GM12878 (cell line): ENCODE measurements around the gene SPARC. TPM values are rescaled to one million over a fixed set of nuclear protein-coding genes. Genes with fewer than 3 reads are reported as not detected.

Source experiments
- ATAC-seq: fragments of 200-7000 bp; cut with Tn5 transposase; 3 replicates; pipeline ENCODE4 v1.9.1; 2020; ENCODE audit warnings: mild to moderate bottlenecking, moderate library complexity
- BruUV-seq: library from RNA; stranded (reverse); fragments of 400-500 nt; replicated peaks from 2 replicates; lab custom pipeline; 2021; lab: Mats Ljungman, UMichigan
- CTCF ChIA-PET: fragments of 300-600 bp; sonication (Branson Sonifier 250); formaldehyde crosslinking; extraction: SDS; loops from one replicate; lab custom pipeline; 2021; ENCODE audit warnings: inconsistent platforms; lab: Yijun Ruan, JAX
- POLR2A ChIA-PET: fragments of 350-600 bp; formaldehyde crosslinking; extraction: SDS; loops from one replicate; lab custom pipeline; 2021; ENCODE audit warnings: inconsistent platforms; lab: Charles Lee
- RAD21 ChIA-PET: fragments of 300-600 bp; sonication (Branson Sonifier 250); formaldehyde crosslinking; loops from one replicate; lab custom pipeline; 2023; ENCODE audit warnings: antibody characterized with exemption; ENCODE audit not compliant: unreplicated experiment; lab: Charles Lee
- SMC1A ChIA-PET: fragments of 300-600 bp; sonication (Branson Sonifier 250); formaldehyde crosslinking; loops from one replicate; lab custom pipeline; 2023; ENCODE audit not compliant: unreplicated experiment, uncharacterized antibody; lab: Charles Lee
- DNase-seq: peaks from one replicate; pipeline ENCODE4 v3.0.0-alpha.2; 2011; ENCODE audit warnings: low read depth, low spot score
- FAIRE-seq: peaks from 3 replicates; lab custom pipeline; 2011; peaks lifted over from hg19 to GRCh38; lab: Jason Lieb, UNC
- H2AFZ ChIP-seq: 2 replicates; pipeline ENCODE4 v1.6.0; 2011; ENCODE audit warnings: low read depth, low read length, control low read depth; ENCODE audit not compliant: control insufficient read depth
- H3K27ac ChIP-seq: 2 replicates; pipeline ENCODE4 v1.5.1; 2011; ENCODE audit warnings: control low read depth; ENCODE audit not compliant: control insufficient read depth, insufficient read depth
- H3K27me3 ChIP-seq, 2 experiments: replicated peaks in 1 of 2; 2 replicates each; pipeline versions ENCODE4 v1.6.0 to v1.6.1; 2011; ENCODE audit warnings: low read length in 1 of 2; ENCODE audit not compliant: control insufficient read depth in 2 of 2, insufficient read depth in 2 of 2
- H3K36me3 ChIP-seq, 2 experiments: 2 replicates each; pipeline ENCODE4 v1.5.1; 2011; ENCODE audit warnings: low read length in 1 of 2; ENCODE audit not compliant: control insufficient read depth in 2 of 2, insufficient read depth in 2 of 2
- H3K4me1 ChIP-seq: 2 replicates; pipeline ENCODE4 v1.6.1; 2011; ENCODE audit warnings: mild to moderate bottlenecking, low read length, moderate library complexity, mixed read lengths; ENCODE audit not compliant: control insufficient read depth, insufficient read depth
- H3K4me2 ChIP-seq: 2 replicates; pipeline ENCODE4 v1.6.0; 2011; ENCODE audit warnings: control low read depth; ENCODE audit not compliant: control insufficient read depth, insufficient read depth
- H3K4me3 ChIP-seq: fragments of 200-600 bp; sonication (generic); 2 replicates; pipeline ENCODE4 v1.5.1; 2016
- H3K79me2 ChIP-seq: 2 replicates; pipeline ENCODE4 v1.6.0; 2011; ENCODE audit warnings: low read length; ENCODE audit not compliant: control insufficient read depth, insufficient read depth
- H3K9ac ChIP-seq: 2 replicates; pipeline ENCODE4 v1.8.0; 2011; ENCODE audit warnings: low read length, control low read depth, mixed read lengths; ENCODE audit not compliant: control insufficient read depth, insufficient read depth
- H3K9me3 ChIP-seq: replicated peaks from 3 replicates; pipeline ENCODE4 v1.5.1; 2011; ENCODE audit warnings: mild to moderate bottlenecking, low read length; ENCODE audit not compliant: control insufficient read depth, insufficient read depth
- H4K20me1 ChIP-seq: 2 replicates; pipeline ENCODE4 v1.6.0; 2011; ENCODE audit not compliant: control insufficient read depth, insufficient read depth
- ATF2 ChIP-seq: IDR thresholded peaks from 2 replicates; pipeline ENCODE4 v1.6.1; 2012; ENCODE audit warnings: low read length, inconsistent platforms
- BCL3 ChIP-seq: IDR thresholded peaks from 2 replicates; pipeline ENCODE4 v1.6.1; 2011; ENCODE audit warnings: borderline replicate concordance, low read depth, mild to moderate bottlenecking, moderate library complexity, low read length; ENCODE audit not compliant: insufficient read depth, poor library complexity, severe bottlenecking
- CREB1 ChIP-seq: IDR thresholded peaks from 2 replicates; pipeline ENCODE4 v1.6.1; 2012; ENCODE audit warnings: low read depth, mild to moderate bottlenecking, inconsistent platforms
- CREM ChIP-seq: IDR thresholded peaks from 2 replicates; pipeline ENCODE4 v1.6.1; 2014; ENCODE audit warnings: antibody characterized with exemption, low read depth
- EGR1 ChIP-seq, 2 experiments: IDR thresholded peaks; 1 replicate in 1 of 2; 2 replicates in 1 of 2; pipeline ENCODE4 v1.6.1; 2011 to 2012; ENCODE audit warnings: low read depth in 2 of 2, low read length in 2 of 2, borderline replicate concordance in 1 of 2, mild to moderate bottlenecking in 1 of 2, moderate library complexity in 1 of 2
- FOS ChIP-seq: IDR thresholded peaks from 3 replicates; pipeline ENCODE4 v1.6.1; 2011; ENCODE audit warnings: borderline replicate concordance; ENCODE audit not compliant: insufficient read length; ENCODE audit errors: extremely low read depth
- HDAC2 ChIP-seq: fragments of 200-600 bp; sonication (generic); IDR thresholded peaks from 2 replicates; pipeline ENCODE4 v1.6.1; 2017
- HSF1 ChIP-seq: fragments of 150-350 bp; IDR thresholded peaks from 2 replicates; pipeline ENCODE4 v1.6.1; 2014; ENCODE audit warnings: mild to moderate bottlenecking, low read depth, low read length
- NFXL1 ChIP-seq: fragments of 450-650 bp; IDR thresholded peaks from 2 replicates; pipeline ENCODE4 v1.6.1; 2017; ENCODE audit warnings: antibody characterized with exemption, mild to moderate bottlenecking, borderline replicate concordance
- NFYA ChIP-seq: IDR thresholded peaks from 2 replicates; pipeline ENCODE4 v1.6.1; 2011; ENCODE audit warnings: low read depth, mild to moderate bottlenecking, low read length, improper control_type of control experiment, borderline replicate concordance
- NFYB ChIP-seq: IDR thresholded peaks from 2 replicates; pipeline ENCODE4 v1.6.1; 2011; ENCODE audit warnings: low read depth, mild to moderate bottlenecking, low read length, improper control_type of control experiment, moderate library complexity; ENCODE audit not compliant: insufficient read depth
- POLR2A ChIP-seq: IDR thresholded peaks from 2 replicates; pipeline ENCODE4 v1.6.1; 2011; ENCODE audit warnings: low read depth, mild to moderate bottlenecking, low read length
- RUNX3 ChIP-seq: IDR thresholded peaks from 2 replicates; pipeline ENCODE4 v1.6.1; 2012; ENCODE audit warnings: low read length, inconsistent platforms
- SMARCA5 ChIP-seq: fragments of 450-650 bp; IDR thresholded peaks from 2 replicates; pipeline ENCODE4 v1.6.1; 2017; ENCODE audit warnings: mild to moderate bottlenecking
- SREBF1 ChIP-seq: IDR thresholded peaks from 2 replicates; pipeline ENCODE4 v1.6.1; 2012; ENCODE audit warnings: mild to moderate bottlenecking, low read length
- STAT1 ChIP-seq: fragments of 450-650 bp; conservative IDR thresholded peaks from 2 replicates; pipeline ENCODE4 v1.6.1; 2014; ENCODE audit warnings: antibody characterized with exemption, mild to moderate bottlenecking
- SUZ12 ChIP-seq: fragments of 200-600 bp; sonication (generic); IDR thresholded peaks from one replicate; pipeline ENCODE4 v1.6.1; 2018; ENCODE audit warnings: antibody characterized with exemption, mild to moderate bottlenecking; ENCODE audit not compliant: unreplicated experiment
- ZBTB11 ChIP-seq: fragments of 450-650 bp; formaldehyde crosslinking; IDR thresholded peaks from 2 replicates; pipeline ENCODE4 v1.5.0; 2022; ENCODE audit warnings: mild to moderate bottlenecking, missing genetic modification characterization
- ZZZ3 ChIP-seq: IDR thresholded peaks from 2 replicates; pipeline ENCODE4 v1.6.1; 2011; ENCODE audit warnings: low read depth; ENCODE audit not compliant: control insufficient read depth, insufficient read length
- WGBS: methylation state at CpG from one replicate; pipeline ENCODE4 v1.1.6; 2016; ENCODE audit warnings: low lambda C conversion rate; ENCODE audit not compliant: insufficient replicate concordance, insufficient coverage; ENCODE audit errors: missing lambda C conversion rate; 5-methylcytosine and 5-hydroxymethylcytosine counted together
- in situ Hi-C: fragments of 300-500 bp; cut with MboI; formaldehyde crosslinking; loops from 9 replicates; pipeline ENCODE4 v1.14.3; 2018; ENCODE audit warnings: mixed read lengths
- intact Hi-C: fragments of 100-400 bp; cut with micrococcal nuclease; formaldehyde crosslinking; loops from one replicate; pipeline ENCODE4 v1.14.2; 2022; ENCODE audit not compliant: unreplicated experiment
- polyA plus RNA-seq, 11 experiments: library from polyadenylated mRNA; depleted of rRNA in 4 of 11; unstranded in 6 of 11; stranded (reverse) in 5 of 11; fragments of >200 nt; fragmentation: Nextera tagmentation in 4 of 11; fragmentation: Illumina TruSeq in 1 of 11; extraction: Ambion mirVana in 4 of 11; extraction: Trizol in 1 of 11; gene quantifications; 1 replicate in 1 of 11; 2 replicates in 10 of 11; pipeline versions ENCODE4 v1.2.1 to v1.2.3, GENCODE V29; 2011 to 2016; ENCODE audit warnings: inconsistent platforms in 2 of 11, missing spikeins in 2 of 11, low read depth in 1 of 11
- total RNA-seq, 4 experiments: library from RNA; depleted of rRNA in 3 of 4; stranded (reverse); fragments of >200 nt in 3 of 4; fragmentation: Illumina TruSeq in 1 of 4; extraction: Trizol in 1 of 4; gene quantifications; 2 replicates each; pipeline versions ENCODE4 v1.2.1 to v1.2.3, GENCODE V29; 2013 to 2021

The SPARC gene
- total and polyA plus RNA-seq, 10 of the 15 experiments (the other 5 are each of a cell fraction or from before 2014, with no cell fraction given): 29.6 to 154 (median 57.0) TPM

- no peaks in the 10 kb centered on the region for H3K27me3 ChIP-seq
- RAD21 ChIA-PET: no interaction called here
- intact Hi-C loops: no loop called here
- H4K20me1 ChIP-seq: no peaks in the 10 kb centered on the region
- no peak for FAIRE-seq
- CTCF ChIA-PET: interaction anchor here (0.9 to 1.7 kb wide), 3 partner anchors 10 to 38 kb away, joined by 3 to 6 read pairs (median 6); no protein-coding TSS in a partner anchor
- no peak overlapping the region for H3K4me2 ChIP-seq
- H3K36me3 ChIP-seq: no peaks in the 10 kb centered on the region
- H3K79me2 ChIP-seq: no peaks in the 10 kb centered on the region
- H3K4me3 ChIP-seq: no peak overlapping the region
- POLR2A ChIA-PET: no interaction called here
- H3K27ac ChIP-seq: no peak overlapping the region
- no peak for DNase-seq
- H3K9me3 ChIP-seq: no peaks in the 10 kb centered on the region
- no peak overlapping the region for H3K9ac ChIP-seq
- H2AFZ ChIP-seq: no peak overlapping the region
- WGBS: 90% methylated on average over 8 of the region's 8 CpGs
- SMC1A ChIA-PET: interaction anchor here (1.7 kb wide), 1 partner anchor 22 kb away, joined by 9 read pairs; no protein-coding TSS in a partner anchor
- no TSS peak for BruUV-seq
- in situ Hi-C loops: no loop called here
- no peak for ATAC-seq
- peaks cover 25% of the 10 kb centered on the region for H3K4me1 ChIP-seq
- TF ChIP-seq STAT1: no peak
- no peak for TF ChIP-seq SMARCA5
- no peak for TF ChIP-seq POLR2A
- no peak for TF ChIP-seq CREB1
- TF ChIP-seq ZZZ3: no peak
- TF ChIP-seq BCL3: no peak
- no peak for TF ChIP-seq HSF1
- TF ChIP-seq SREBF1: no peak
- no peak for TF ChIP-seq CREM
- no peak for TF ChIP-seq RUNX3
- no peak for TF ChIP-seq NFYB
- TF ChIP-seq SUZ12: no peak
- TF ChIP-seq NFXL1: no peak
- no peak for TF ChIP-seq HDAC2
- no peak for TF ChIP-seq EGR1 (IDR thresholded peaks at IDR 0.05; ENCODE audit: borderline replicate concordance in 1 of 2, low read depth in 2 of 2, low read length in 2 of 2)
- TF ChIP-seq ZBTB11 (CRISPR knock-in tag): no peak
- no peak for TF ChIP-seq ATF2
- no peak for TF ChIP-seq FOS
- TF ChIP-seq NFYA: no peak
Measured at GRCh38 chr5:151697452-151697851, 10.7 kb upstream of the SPARC start.
